HEK293 (cell line): Measurements from ENCODE around the gene ARTN.
A peak's percentile ranks its signal among the peaks of the same experiment; 100 is the strongest.

ENCODE experiments used
- CTCF ChIA-PET: fragments of 350-600 bp; formaldehyde crosslinking; extraction: SDS; loops from one replicate; lab custom pipeline; 2021; ENCODE audit warnings: antibody characterized with exemption; lab: Yijun Ruan, JAX
- POLR2A ChIA-PET: fragments of 300-600 bp; formaldehyde crosslinking; extraction: SDS; loops from one replicate; lab custom pipeline; 2020; ENCODE audit warnings: antibody characterized with exemption, inconsistent platforms; lab: Yijun Ruan, JAX
- H3K27ac ChIP-seq: fragments of 200-500 bp; sonication (Bioruptor generic); 2 replicates; pipeline ENCODE4 v1.5.1; 2014; ENCODE audit warnings: low read depth, low read length, control low read depth, inconsistent platforms; ENCODE audit errors: extremely low read depth
- H3K36me3 ChIP-seq, 2 experiments: fragments of 200-500 bp in 1 of 2; sonication (Bioruptor generic) in 1 of 2; 1 replicate in 1 of 2; 2 replicates in 1 of 2; pipeline ENCODE4 v1.5.1; 2014 to 2017; ENCODE audit warnings: inconsistent platforms in 2 of 2, low read length in 2 of 2; ENCODE audit not compliant: control insufficient read depth in 2 of 2, insufficient read depth in 1 of 2
- H3K4me1 ChIP-seq: fragments of 200-500 bp; sonication (Bioruptor generic); 2 replicates; pipeline ENCODE4 v1.5.1; 2014; ENCODE audit warnings: mild to moderate bottlenecking, low read length, inconsistent platforms; ENCODE audit not compliant: control insufficient read depth, insufficient read depth
- H3K4me3 ChIP-seq: 2 replicates; pipeline ENCODE4 v1.5.1; 2011; ENCODE audit warnings: low read depth, mild to moderate bottlenecking, control low read depth, low read length, moderate library complexity
- H3K9me3 ChIP-seq: fragments of 200-500 bp; sonication (Bioruptor generic); 2 replicates; pipeline ENCODE4 v1.5.1; 2014; ENCODE audit warnings: low read depth, low read length, inconsistent platforms; ENCODE audit not compliant: control insufficient read depth, insufficient read depth
- EGR2 ChIP-seq: fragments of 450-650 bp; formaldehyde crosslinking; IDR thresholded peaks from 2 replicates; pipeline ENCODE4 v1.5.1; 2016; ENCODE audit warnings: low read depth, missing biosample characterization, missing genetic modification characterization
- GLI2 ChIP-seq: fragments of 450-650 bp; formaldehyde crosslinking; IDR thresholded peaks from 2 replicates; pipeline ENCODE4; 2017; ENCODE audit warnings: missing biosample characterization, missing genetic modification characterization, low read depth, borderline replicate concordance
- HOXC10 ChIP-seq: sonication (generic); formaldehyde crosslinking; IDR thresholded peaks from 2 replicates; pipeline ENCODE4 v1.8.1; 2023; ENCODE audit warnings: mild to moderate bottlenecking, missing genetic modification reagents
- HOXD13 ChIP-seq: sonication (generic); formaldehyde crosslinking; IDR thresholded peaks from 2 replicates; pipeline ENCODE4 v1.8.0; 2022; ENCODE audit warnings: missing genetic modification reagents, borderline replicate concordance
- SP7 ChIP-seq: fragments of 450-650 bp; formaldehyde crosslinking; IDR thresholded peaks from 2 replicates; pipeline ENCODE4 v1.5.1; 2016; ENCODE audit warnings: missing biosample characterization, missing genetic modification characterization
- ZEB2 ChIP-seq: fragments of 450-650 bp; formaldehyde crosslinking; IDR thresholded peaks from 2 replicates; pipeline ENCODE4 v1.5.1; 2016; ENCODE audit warnings: missing biosample characterization, missing genetic modification characterization
- ZFHX2 ChIP-seq: fragments of 450-650 bp; formaldehyde crosslinking; conservative IDR thresholded peaks from 2 replicates; pipeline ENCODE4 v1.5.1; 2016; ENCODE audit warnings: missing biosample characterization, missing genetic modification characterization
- ZNF292 ChIP-seq: fragments of 450-650 bp; formaldehyde crosslinking; IDR thresholded peaks from 2 replicates; pipeline ENCODE4 v1.5.1; 2016; ENCODE audit warnings: low read depth, missing biosample characterization, missing genetic modification characterization, borderline replicate concordance
- ZNF335 ChIP-seq: fragments of 450-650 bp; formaldehyde crosslinking; conservative IDR thresholded peaks from 2 replicates; pipeline ENCODE4 v1.5.1; 2016; ENCODE audit warnings: missing biosample characterization, missing genetic modification characterization
- ZNF501 ChIP-seq: fragments of 450-650 bp; formaldehyde crosslinking; IDR thresholded peaks from 2 replicates; pipeline ENCODE4 v1.5.1; 2016; ENCODE audit warnings: missing biosample characterization, missing genetic modification characterization
- ZNF514 ChIP-seq: fragments of 450-650 bp; formaldehyde crosslinking; IDR thresholded peaks from 2 replicates; pipeline ENCODE4 v1.5.1; 2016; ENCODE audit warnings: missing biosample characterization, missing genetic modification characterization
- ZNF600 ChIP-seq: fragments of 450-650 bp; formaldehyde crosslinking; IDR thresholded peaks from 2 replicates; pipeline ENCODE4 v1.5.1; 2016; ENCODE audit warnings: missing biosample characterization, missing genetic modification characterization
- ZNF670 ChIP-seq: fragments of 450-650 bp; formaldehyde crosslinking; IDR thresholded peaks from 2 replicates; pipeline ENCODE4 v1.5.1; 2016; ENCODE audit warnings: missing biosample characterization, missing genetic modification characterization, low read depth
- TF ChIP-seq, protein P1 (sequence below): fragments of 450-650 bp; formaldehyde crosslinking; IDR thresholded peaks from 2 replicates; pipeline ENCODE4 v1.5.1; 2016; ENCODE audit warnings: missing biosample characterization, missing genetic modification characterization
- TF ChIP-seq, protein P2 (sequence below): fragments of 450-650 bp; formaldehyde crosslinking; IDR thresholded peaks from 2 replicates; pipeline ENCODE4 v1.5.1; 2016; ENCODE audit warnings: missing biosample characterization, missing genetic modification characterization
- TF ChIP-seq, protein P3 (sequence below): fragments of 450-650 bp; formaldehyde crosslinking; IDR thresholded peaks from 2 replicates; pipeline ENCODE4 v1.5.1; 2016; ENCODE audit warnings: missing biosample characterization, missing genetic modification characterization
- TF ChIP-seq, protein P4 (sequence below): fragments of 450-650 bp; formaldehyde crosslinking; IDR thresholded peaks from 2 replicates; pipeline ENCODE4 v1.5.1; 2017; ENCODE audit warnings: missing biosample characterization, missing genetic modification characterization
- TF ChIP-seq, protein P5 (sequence below): fragments of 450-650 bp; formaldehyde crosslinking; IDR thresholded peaks from 2 replicates; pipeline ENCODE4 v1.5.1; 2017; ENCODE audit warnings: missing biosample characterization, missing genetic modification characterization
- TF ChIP-seq, protein P6 (sequence below): fragments of 450-650 bp; formaldehyde crosslinking; IDR thresholded peaks from 2 replicates; pipeline ENCODE4 v1.5.1; 2017; ENCODE audit warnings: missing biosample characterization, missing genetic modification characterization

The ARTN gene

DNA sequence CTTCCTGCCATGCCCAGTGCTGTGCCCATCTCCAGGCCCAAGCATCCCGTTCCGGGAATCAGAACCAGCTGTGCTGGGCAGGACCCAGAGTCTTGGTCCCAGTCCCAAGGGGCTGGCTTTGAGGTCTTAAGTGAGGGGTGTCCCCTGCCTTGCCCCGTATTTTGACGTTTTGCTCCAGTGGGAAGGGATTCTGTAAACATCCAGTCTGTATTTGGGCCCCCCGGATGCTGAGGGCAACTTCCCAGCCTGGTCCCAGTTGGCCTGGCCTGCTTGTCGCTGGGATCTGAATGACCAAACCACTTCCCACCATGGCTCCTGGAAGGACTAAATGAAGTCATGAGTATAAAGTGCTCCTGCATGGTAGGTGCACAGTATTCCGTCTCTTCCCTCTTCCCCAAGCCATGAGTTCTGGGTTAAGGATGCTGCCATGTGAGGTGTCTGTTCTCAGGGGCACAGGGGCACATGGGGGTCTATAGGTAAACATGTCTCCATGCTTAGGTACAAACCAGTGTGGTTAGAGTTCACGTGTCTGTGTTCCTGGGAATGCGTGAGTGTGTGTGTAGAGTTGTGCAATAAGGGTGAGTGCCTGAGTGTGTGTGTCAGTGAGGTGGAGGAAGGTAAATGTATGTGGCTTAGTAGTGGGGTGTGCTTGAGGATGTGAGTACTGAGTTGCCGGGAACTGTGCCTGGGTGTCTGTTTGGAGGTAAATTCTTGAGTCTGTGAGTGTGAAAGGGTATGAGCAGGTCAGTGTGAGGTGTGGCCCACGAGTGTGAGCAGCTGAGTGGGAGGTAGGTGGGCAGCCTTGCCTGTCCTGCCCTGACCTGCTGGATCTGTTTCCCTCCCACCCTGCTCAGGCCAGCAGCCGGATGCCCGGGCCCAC lies 46.9 kb downstream of the ARTN start:
- POLR2A ChIA-PET: no interaction called here

More for the DNA sequence above, 46.9 kb downstream of the ARTN start:
- Histone ChIP-seq H3K4me3 (peak overlapping the region; percentile 67), H3K9me3 (no peaks in the 10 kb centered on the region), H3K27ac (no peak overlapping the region; the same call in 1 of the 2 replicates), H3K36me3 (peaks cover 7 to 78% of the 10 kb centered on the region in 2 experiments), H3K4me1 (peaks cover 3% of the 10 kb centered on the region; the same call in 1 of the 2 replicates)
- CTCF ChIA-PET: interaction anchor here (0.7 kb wide), 1 partner anchor 269 kb away, joined by 3 read pairs; no protein-coding TSS in a partner anchor
- TF ChIP-seq ZFHX2: peak; percentile 78
- TF ChIP-seq, protein P1, sequence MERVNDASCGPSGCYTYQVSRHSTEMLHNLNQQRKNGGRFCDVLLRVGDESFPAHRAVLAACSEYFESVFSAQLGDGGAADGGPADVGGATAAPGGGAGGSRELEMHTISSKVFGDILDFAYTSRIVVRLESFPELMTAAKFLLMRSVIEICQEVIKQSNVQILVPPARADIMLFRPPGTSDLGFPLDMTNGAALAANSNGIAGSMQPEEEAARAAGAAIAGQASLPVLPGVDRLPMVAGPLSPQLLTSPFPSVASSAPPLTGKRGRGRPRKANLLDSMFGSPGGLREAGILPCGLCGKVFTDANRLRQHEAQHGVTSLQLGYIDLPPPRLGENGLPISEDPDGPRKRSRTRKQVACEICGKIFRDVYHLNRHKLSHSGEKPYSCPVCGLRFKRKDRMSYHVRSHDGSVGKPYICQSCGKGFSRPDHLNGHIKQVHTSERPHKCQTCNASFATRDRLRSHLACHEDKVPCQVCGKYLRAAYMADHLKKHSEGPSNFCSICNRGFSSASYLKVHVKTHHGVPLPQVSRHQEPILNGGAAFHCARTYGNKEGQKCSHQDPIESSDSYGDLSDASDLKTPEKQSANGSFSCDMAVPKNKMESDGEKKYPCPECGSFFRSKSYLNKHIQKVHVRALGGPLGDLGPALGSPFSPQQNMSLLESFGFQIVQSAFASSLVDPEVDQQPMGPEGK (tag by site-specific recombination): peak; percentile 45; the same call in 1 of the 2 replicates
- TF ChIP-seq ZNF335 (tag by site-specific recombination): peak; percentile 43; the same call in 1 of the 2 replicates
- no peak for TF ChIP-seq HOXD13 (CRISPR knock-in tag)
- TF ChIP-seq ZNF514 (tag by site-specific recombination): no peak
- TF ChIP-seq, protein P2, sequence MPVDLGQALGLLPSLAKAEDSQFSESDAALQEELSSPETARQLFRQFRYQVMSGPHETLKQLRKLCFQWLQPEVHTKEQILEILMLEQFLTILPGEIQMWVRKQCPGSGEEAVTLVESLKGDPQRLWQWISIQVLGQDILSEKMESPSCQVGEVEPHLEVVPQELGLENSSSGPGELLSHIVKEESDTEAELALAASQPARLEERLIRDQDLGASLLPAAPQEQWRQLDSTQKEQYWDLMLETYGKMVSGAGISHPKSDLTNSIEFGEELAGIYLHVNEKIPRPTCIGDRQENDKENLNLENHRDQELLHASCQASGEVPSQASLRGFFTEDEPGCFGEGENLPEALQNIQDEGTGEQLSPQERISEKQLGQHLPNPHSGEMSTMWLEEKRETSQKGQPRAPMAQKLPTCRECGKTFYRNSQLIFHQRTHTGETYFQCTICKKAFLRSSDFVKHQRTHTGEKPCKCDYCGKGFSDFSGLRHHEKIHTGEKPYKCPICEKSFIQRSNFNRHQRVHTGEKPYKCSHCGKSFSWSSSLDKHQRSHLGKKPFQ (tag by site-specific recombination): peak; percentile 58; the same call in 1 of the 2 replicates
- TF ChIP-seq HOXC10 (CRISPR knock-in tag): no peak
- peak; percentile 68 for TF ChIP-seq EGR2
- TF ChIP-seq ZNF670 (tag by site-specific recombination): no peak
- TF ChIP-seq, protein P3, sequence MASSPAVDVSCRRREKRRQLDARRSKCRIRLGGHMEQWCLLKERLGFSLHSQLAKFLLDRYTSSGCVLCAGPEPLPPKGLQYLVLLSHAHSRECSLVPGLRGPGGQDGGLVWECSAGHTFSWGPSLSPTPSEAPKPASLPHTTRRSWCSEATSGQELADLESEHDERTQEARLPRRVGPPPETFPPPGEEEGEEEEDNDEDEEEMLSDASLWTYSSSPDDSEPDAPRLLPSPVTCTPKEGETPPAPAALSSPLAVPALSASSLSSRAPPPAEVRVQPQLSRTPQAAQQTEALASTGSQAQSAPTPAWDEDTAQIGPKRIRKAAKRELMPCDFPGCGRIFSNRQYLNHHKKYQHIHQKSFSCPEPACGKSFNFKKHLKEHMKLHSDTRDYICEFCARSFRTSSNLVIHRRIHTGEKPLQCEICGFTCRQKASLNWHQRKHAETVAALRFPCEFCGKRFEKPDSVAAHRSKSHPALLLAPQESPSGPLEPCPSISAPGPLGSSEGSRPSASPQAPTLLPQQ (tag by site-specific recombination): 0 out of 2 replicates have a peak, but pooled peaks have one; percentile 25
- TF ChIP-seq GLI2 (tag by site-specific recombination): no peak
- TF ChIP-seq, protein P4, sequence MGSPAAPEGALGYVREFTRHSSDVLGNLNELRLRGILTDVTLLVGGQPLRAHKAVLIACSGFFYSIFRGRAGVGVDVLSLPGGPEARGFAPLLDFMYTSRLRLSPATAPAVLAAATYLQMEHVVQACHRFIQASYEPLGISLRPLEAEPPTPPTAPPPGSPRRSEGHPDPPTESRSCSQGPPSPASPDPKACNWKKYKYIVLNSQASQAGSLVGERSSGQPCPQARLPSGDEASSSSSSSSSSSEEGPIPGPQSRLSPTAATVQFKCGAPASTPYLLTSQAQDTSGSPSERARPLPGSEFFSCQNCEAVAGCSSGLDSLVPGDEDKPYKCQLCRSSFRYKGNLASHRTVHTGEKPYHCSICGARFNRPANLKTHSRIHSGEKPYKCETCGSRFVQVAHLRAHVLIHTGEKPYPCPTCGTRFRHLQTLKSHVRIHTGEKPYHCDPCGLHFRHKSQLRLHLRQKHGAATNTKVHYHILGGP: no peak
- TF ChIP-seq ZEB2 (tag by site-specific recombination): peak; percentile 27; the same call in 1 of the 2 replicates
- TF ChIP-seq ZNF600 (tag by site-specific recombination): peak; percentile 81
- TF ChIP-seq, protein P5, sequence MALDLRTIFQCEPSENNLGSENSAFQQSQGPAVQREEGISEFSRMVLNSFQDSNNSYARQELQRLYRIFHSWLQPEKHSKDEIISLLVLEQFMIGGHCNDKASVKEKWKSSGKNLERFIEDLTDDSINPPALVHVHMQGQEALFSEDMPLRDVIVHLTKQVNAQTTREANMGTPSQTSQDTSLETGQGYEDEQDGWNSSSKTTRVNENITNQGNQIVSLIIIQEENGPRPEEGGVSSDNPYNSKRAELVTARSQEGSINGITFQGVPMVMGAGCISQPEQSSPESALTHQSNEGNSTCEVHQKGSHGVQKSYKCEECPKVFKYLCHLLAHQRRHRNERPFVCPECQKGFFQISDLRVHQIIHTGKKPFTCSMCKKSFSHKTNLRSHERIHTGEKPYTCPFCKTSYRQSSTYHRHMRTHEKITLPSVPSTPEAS (tag by site-specific recombination): peak; percentile 93
- TF ChIP-seq ZNF501 (tag by site-specific recombination): no peak
- TF ChIP-seq ZNF292 (tag by site-specific recombination): no peak
- no peak for TF ChIP-seq SP7
- TF ChIP-seq, protein P6, sequence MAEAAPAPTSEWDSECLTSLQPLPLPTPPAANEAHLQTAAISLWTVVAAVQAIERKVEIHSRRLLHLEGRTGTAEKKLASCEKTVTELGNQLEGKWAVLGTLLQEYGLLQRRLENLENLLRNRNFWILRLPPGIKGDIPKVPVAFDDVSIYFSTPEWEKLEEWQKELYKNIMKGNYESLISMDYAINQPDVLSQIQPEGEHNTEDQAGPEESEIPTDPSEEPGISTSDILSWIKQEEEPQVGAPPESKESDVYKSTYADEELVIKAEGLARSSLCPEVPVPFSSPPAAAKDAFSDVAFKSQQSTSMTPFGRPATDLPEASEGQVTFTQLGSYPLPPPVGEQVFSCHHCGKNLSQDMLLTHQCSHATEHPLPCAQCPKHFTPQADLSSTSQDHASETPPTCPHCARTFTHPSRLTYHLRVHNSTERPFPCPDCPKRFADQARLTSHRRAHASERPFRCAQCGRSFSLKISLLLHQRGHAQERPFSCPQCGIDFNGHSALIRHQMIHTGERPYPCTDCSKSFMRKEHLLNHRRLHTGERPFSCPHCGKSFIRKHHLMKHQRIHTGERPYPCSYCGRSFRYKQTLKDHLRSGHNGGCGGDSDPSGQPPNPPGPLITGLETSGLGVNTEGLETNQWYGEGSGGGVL: no peak
- TF ChIP-seq, all 188 proteins: peak for 9
